ENCODE results near the gene MITF. TPM values are rescaled to one million over a fixed set of nuclear protein-coding genes. Genes with fewer than 3 reads are reported as not detected.

MITF gene
- total RNA-seq, 1 donor from 2014 or later: 2.0 TPM

- Mint-ChIP-seq H3K27me3 (ENCODE audit: low read depth) (no peaks in the 10 kb centered on the region), H3K36me3 (ENCODE audit: low read depth) (no peaks in the 10 kb centered on the region), H3K27ac (ENCODE audit: unreplicated experiment) (no peak overlapping the region), H3K4me3 (no peak overlapping the region), H3K4me1 (peaks cover 8% of the 10 kb centered on the region), H3K9me3 (no peaks in the 10 kb centered on the region)
- TF ChIP-seq, protein P1, sequence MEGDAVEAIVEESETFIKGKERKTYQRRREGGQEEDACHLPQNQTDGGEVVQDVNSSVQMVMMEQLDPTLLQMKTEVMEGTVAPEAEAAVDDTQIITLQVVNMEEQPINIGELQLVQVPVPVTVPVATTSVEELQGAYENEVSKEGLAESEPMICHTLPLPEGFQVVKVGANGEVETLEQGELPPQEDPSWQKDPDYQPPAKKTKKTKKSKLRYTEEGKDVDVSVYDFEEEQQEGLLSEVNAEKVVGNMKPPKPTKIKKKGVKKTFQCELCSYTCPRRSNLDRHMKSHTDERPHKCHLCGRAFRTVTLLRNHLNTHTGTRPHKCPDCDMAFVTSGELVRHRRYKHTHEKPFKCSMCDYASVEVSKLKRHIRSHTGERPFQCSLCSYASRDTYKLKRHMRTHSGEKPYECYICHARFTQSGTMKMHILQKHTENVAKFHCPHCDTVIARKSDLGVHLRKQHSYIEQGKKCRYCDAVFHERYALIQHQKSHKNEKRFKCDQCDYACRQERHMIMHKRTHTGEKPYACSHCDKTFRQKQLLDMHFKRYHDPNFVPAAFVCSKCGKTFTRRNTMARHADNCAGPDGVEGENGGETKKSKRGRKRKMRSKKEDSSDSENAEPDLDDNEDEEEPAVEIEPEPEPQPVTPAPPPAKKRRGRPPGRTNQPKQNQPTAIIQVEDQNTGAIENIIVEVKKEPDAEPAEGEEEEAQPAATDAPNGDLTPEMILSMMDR (conservative IDR thresholded peaks at IDR 0.05): no peak
- DNase-seq (ENCODE audit: low read depth, low spot score): no peak
Observed at GRCh38 chr3:69805491-69805890, 66.2 kb downstream of the MITF start.

DNA sequence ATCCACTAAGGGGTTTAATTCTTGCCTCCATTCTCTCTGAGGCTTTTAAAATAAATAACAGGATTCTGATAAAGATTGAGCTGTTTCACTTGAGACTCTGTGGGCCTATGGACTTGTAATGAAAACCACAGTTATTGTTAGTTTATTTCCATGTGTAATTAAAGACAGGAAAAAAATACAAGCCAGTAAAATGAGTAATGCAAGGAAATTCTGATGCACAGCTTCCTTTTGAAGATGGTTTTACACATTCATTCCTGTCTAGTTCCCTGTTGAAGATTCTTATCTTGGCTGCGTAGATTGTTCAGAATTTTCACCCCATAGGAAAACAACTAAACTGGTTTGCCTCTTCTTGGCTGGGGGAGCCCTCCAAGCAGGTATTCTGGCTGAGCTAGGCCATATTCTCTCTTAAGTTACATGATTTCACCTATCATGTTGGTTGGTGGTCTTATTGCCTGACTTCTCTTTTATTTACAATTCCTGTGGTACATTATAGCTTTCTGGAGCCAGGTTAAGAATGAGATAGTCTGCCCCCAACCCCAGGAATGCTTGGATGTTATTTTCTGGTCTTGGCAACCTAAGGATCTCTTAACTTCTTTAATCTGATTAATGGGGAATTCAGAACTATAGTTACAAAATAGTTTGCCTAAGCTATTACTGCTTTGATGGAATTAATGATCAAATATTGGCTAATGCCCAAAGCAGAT is 67.6 kb downstream of the MITF start:
- H3K9me3 Mint-ChIP-seq: no peaks in the 10 kb centered on the region
- H3K36me3 Mint-ChIP-seq (ENCODE audit: low read depth): no peaks in the 10 kb centered on the region
- peaks cover 8% of the 10 kb centered on the region for H3K4me1 Mint-ChIP-seq

GRCh38 chr3:69807674-69808073 is 68.4 kb downstream of the MITF start:
- no peaks in the 10 kb centered on the region for H3K27me3 Mint-ChIP-seq (ENCODE audit: low read depth)
- no peaks in the 10 kb centered on the region for H3K36me3 Mint-ChIP-seq (ENCODE audit: low read depth)
- H3K27ac Mint-ChIP-seq (ENCODE audit: unreplicated experiment): no peak overlapping the region
- peaks cover 8% of the 10 kb centered on the region for H3K4me1 Mint-ChIP-seq
- H3K4me3 Mint-ChIP-seq: no peak overlapping the region
- TF ChIP-seq, protein P1 (conservative IDR thresholded peaks at IDR 0.05): no peak
- DNase-seq (ENCODE audit: low read depth, low spot score): no peak
- H3K9me3 Mint-ChIP-seq: no peaks in the 10 kb centered on the region

More for the DNA sequence above, 67.6 kb downstream of the MITF start:
- DNase-seq (ENCODE audit: low read depth, low spot score): no peak
- no peak overlapping the region for H3K4me3 Mint-ChIP-seq
- no peaks in the 10 kb centered on the region for H3K27me3 Mint-ChIP-seq (ENCODE audit: low read depth)
- TF ChIP-seq, protein P1 (conservative IDR thresholded peaks at IDR 0.05): no peak
- no peak overlapping the region for H3K27ac Mint-ChIP-seq (ENCODE audit: unreplicated experiment)

DNA sequence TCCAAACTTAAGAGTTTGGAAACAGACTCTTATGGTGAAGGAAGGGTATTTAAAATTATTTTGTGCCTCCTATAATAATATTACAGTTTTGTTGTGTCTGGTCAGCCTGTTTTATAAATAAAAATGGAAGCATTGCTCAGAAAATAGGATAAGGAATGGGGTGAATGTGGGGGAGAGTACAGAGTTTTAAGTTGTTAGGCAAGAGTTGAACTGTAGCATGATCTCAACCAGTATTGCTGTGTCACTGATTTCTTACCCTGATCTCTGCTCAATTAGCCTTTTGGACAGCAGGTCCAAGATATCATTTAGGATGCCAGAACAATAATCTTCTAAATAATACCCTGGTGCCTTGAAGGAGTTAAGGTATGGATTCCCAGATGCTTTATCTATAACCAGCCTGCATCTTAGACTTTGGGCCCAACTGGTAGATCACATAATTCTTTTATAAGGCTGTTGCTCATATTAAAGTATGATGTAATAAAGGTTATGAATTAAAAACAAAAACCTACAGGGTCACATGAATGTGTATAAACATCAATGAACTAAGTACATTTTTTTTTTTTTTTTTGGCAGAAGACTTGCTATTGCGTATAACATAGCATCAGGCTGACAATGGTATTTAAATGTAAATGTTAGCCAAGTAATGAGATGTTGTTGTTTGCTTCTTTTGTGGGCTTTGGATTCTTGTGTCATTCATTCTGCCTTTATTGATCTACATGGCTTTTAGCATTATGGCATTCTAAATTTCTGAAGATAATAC is 70.0 kb downstream of the MITF start:
- Mint-ChIP-seq H3K4me3 (no peak overlapping the region), H3K36me3 (ENCODE audit: low read depth) (no peaks in the 10 kb centered on the region), H3K27me3 (ENCODE audit: low read depth) (no peaks in the 10 kb centered on the region), H3K27ac (ENCODE audit: unreplicated experiment) (no peak overlapping the region), H3K9me3 (no peaks in the 10 kb centered on the region), H3K4me1 (peaks cover 9% of the 10 kb centered on the region)
- DNase-seq (ENCODE audit: low read depth, low spot score): no peak
- TF ChIP-seq, protein P1 (conservative IDR thresholded peaks at IDR 0.05): no peak

GRCh38 chr3:69811452-69812401 is 72.5 kb downstream of the MITF start:
- Mint-ChIP-seq H3K36me3 (ENCODE audit: low read depth) (no peaks in the 10 kb centered on the region), H3K9me3 (no peaks in the 10 kb centered on the region), H3K4me3 (no peak overlapping the region), H3K27ac (ENCODE audit: unreplicated experiment) (no peak overlapping the region), H3K4me1 (peaks cover 10% of the 10 kb centered on the region), H3K27me3 (ENCODE audit: low read depth) (no peaks in the 10 kb centered on the region)
- TF ChIP-seq, protein P1 (conservative IDR thresholded peaks at IDR 0.05): no peak
- DNase-seq (ENCODE audit: low read depth, low spot score): no peak
